Thyroid gland (tissue), 4 donors: ENCODE results near the gene C12orf56. TPM values are rescaled to one million over a fixed set of nuclear protein-coding genes. Genes with fewer than 3 reads are reported as not detected.

Experiments
- DNase-seq, 2 donors: peaks; one replicate each; pipeline ENCODE4 v3.0.0-alpha.2; 2019
- H3K27ac ChIP-seq, 3 donors: fragments of 200-600 bp; sonication (generic); 1 replicate in 2 of 3; 2 replicates in 1 of 3; pipeline ENCODE4 v1.5.1; 2016 to 2019; ENCODE audit warnings: mild to moderate bottlenecking in 1 of 3, moderate library complexity in 1 of 3
- H3K27me3 ChIP-seq: fragments of 200-600 bp; sonication (generic); one replicate; pipeline ENCODE4 v1.5.1; 2019
- H3K36me3 ChIP-seq, 2 donors: fragments of 200-600 bp; sonication (generic); one replicate each; pipeline ENCODE4 v1.5.1; 2016 to 2019
- H3K4me1 ChIP-seq, 2 donors: fragments of 200-600 bp; sonication (generic); one replicate each; pipeline ENCODE4 v1.5.1; 2017 to 2019
- H3K4me3 ChIP-seq, 3 donors: fragments of 200-600 bp; sonication (generic); replicated peaks in 1 of 3; 1 replicate in 2 of 3; 2 replicates in 1 of 3; pipeline ENCODE4 v1.5.1; 2016; ENCODE audit warnings: mild to moderate bottlenecking in 1 of 3
- H3K9me3 ChIP-seq: fragments of 200-600 bp; sonication (generic); one replicate; pipeline ENCODE4 v1.5.1; 2017
- POLR2A ChIP-seq, 2 donors: fragments of 450-650 bp; IDR thresholded peaks; one replicate each; pipeline ENCODE4 v1.6.1; 2017; ENCODE audit warnings: antibody characterized with exemption in 2 of 2, mild to moderate bottlenecking in 2 of 2, moderate library complexity in 1 of 2
- WGBS, 2 donors: methylation state at CpG; one replicate each; pipeline ENCODE4 v1.1.5; 2017; 5-methylcytosine and 5-hydroxymethylcytosine counted together
- intact Hi-C: fragments of 100-400 bp; cut with DNase I; formaldehyde crosslinking; loops from one replicate; pipeline ENCODE4 v1.15.1; 2023
- total RNA-seq, 4 donors: library from RNA; depleted of rRNA; stranded (reverse); fragments of >200 nt; gene quantifications; one replicate each; pipeline ENCODE4 v1.2.3, GENCODE V29; 2016
- TF ChIP-seq, protein P1 (sequence below), 6 experiments: fragments of 200-600 bp in 3 of 6; fragments of 450-650 bp in 3 of 6; sonication (generic) in 3 of 6; IDR thresholded peaks; one replicate each; pipeline ENCODE4 v1.5.1; 2016 to 2019; ENCODE audit warnings: antibody characterized with exemption in 6 of 6, mild to moderate bottlenecking in 2 of 6, inconsistent platforms in 1 of 6, moderate library complexity in 1 of 6

The C12orf56 gene
- total RNA-seq, 4 donors from 2014 or later, result not detected

- Histone ChIP-seq H3K4me1 (no peaks in the 10 kb centered on the region), H3K9me3 (no peaks in the 10 kb centered on the region), H3K27ac (no peak overlapping the region), H3K4me3 (no peak overlapping the region), H3K36me3 (no peaks in the 10 kb centered on the region), H3K27me3 (no peaks in the 10 kb centered on the region)
- intact Hi-C loops, result loop anchor here (2.0 to 5.0 kb wide), 2 partner anchors 417 to 434 kb away; no protein-coding TSS in a partner anchor
- 66 to 75% methylated on average over 4 of the region's 4 CpGs for WGBS, 2 donors
- no peak for TF ChIP-seq POLR2A (IDR thresholded peaks at IDR 0.05)
- TF ChIP-seq, protein P1, sequence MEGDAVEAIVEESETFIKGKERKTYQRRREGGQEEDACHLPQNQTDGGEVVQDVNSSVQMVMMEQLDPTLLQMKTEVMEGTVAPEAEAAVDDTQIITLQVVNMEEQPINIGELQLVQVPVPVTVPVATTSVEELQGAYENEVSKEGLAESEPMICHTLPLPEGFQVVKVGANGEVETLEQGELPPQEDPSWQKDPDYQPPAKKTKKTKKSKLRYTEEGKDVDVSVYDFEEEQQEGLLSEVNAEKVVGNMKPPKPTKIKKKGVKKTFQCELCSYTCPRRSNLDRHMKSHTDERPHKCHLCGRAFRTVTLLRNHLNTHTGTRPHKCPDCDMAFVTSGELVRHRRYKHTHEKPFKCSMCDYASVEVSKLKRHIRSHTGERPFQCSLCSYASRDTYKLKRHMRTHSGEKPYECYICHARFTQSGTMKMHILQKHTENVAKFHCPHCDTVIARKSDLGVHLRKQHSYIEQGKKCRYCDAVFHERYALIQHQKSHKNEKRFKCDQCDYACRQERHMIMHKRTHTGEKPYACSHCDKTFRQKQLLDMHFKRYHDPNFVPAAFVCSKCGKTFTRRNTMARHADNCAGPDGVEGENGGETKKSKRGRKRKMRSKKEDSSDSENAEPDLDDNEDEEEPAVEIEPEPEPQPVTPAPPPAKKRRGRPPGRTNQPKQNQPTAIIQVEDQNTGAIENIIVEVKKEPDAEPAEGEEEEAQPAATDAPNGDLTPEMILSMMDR (IDR thresholded peaks at IDR 0.05), result peak; percentile 31 to 86 (median 64)
- no peak for DNase-seq
Observed at GRCh38 chr12:64256166-64256800, 134.3 kb downstream of the C12orf56 start.

GRCh38 chr12:64255249-64255648 is 135.3 kb downstream of the C12orf56 start:
- 79 to 83% methylated on average over 4 of the region's 4 CpGs for WGBS, 2 donors
- intact Hi-C loops, result loop anchor here (5.0 kb wide), 1 partner anchor 433 kb away; no protein-coding TSS in a partner anchor

DNA sequence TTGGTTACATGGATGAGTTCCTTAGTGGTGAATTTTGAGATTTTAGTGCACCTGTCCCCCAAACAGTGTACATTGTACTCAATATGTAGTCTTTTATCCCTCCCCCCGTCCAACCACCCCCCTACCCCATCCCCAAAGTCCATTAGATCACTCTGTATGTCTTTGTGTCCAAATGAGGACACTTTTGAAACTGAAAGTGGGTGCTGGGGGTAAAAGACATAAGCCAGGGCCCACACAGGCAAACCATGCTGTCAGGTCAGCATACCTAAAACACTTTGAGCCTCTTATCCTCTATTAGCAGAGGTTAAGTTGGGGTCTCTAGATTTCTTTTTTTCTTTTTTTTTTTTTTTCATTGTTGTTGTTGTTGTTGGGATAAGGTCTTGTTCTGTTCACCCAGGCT is 137.2 kb downstream of the C12orf56 start:
- no peaks in the 10 kb centered on the region for H3K4me1 ChIP-seq
- DNase-seq, result no peak
- H3K36me3 ChIP-seq, result no peaks in the 10 kb centered on the region
- H3K4me3 ChIP-seq, result no peak overlapping the region
- TF ChIP-seq, protein P1 (IDR thresholded peaks at IDR 0.05), result no peak
- no peak for TF ChIP-seq POLR2A (IDR thresholded peaks at IDR 0.05)
- no peaks in the 10 kb centered on the region for H3K27me3 ChIP-seq
- WGBS, 2 donors, result 38 to 86% methylated on average over 1 of the region's 1 CpG
- intact Hi-C loops, result no loop called here
- no peak overlapping the region for H3K27ac ChIP-seq
- H3K9me3 ChIP-seq, result no peaks in the 10 kb centered on the region

More at GRCh38 chr12:64255249-64255648, 135.3 kb downstream of the C12orf56 start:
- H3K36me3 ChIP-seq, result no peaks in the 10 kb centered on the region
- H3K4me3 ChIP-seq, result no peak overlapping the region
- TF ChIP-seq, protein P1 (IDR thresholded peaks at IDR 0.05), result no peak
- no peak for TF ChIP-seq POLR2A (IDR thresholded peaks at IDR 0.05)
- no peaks in the 10 kb centered on the region for H3K27me3 ChIP-seq
- H3K4me1 ChIP-seq, result no peaks in the 10 kb centered on the region
- no peak overlapping the region for H3K27ac ChIP-seq
- DNase-seq, result no peak
- H3K9me3 ChIP-seq, result no peaks in the 10 kb centered on the region

GRCh38 chr12:64252681-64253080 is 137.9 kb downstream of the C12orf56 start:
- H3K9me3 ChIP-seq, result no peaks in the 10 kb centered on the region
- DNase-seq, result no peak
- intact Hi-C loops, result no loop called here
- no peaks in the 10 kb centered on the region for H3K27me3 ChIP-seq
- TF ChIP-seq, protein P1 (IDR thresholded peaks at IDR 0.05), result no peak
- TF ChIP-seq POLR2A (IDR thresholded peaks at IDR 0.05), result no peak
- 74 to 76% methylated on average over 3 of the region's 3 CpGs for WGBS, 2 donors
- no peaks in the 10 kb centered on the region for H3K36me3 ChIP-seq
- H3K27ac ChIP-seq, result no peak overlapping the region
- no peaks in the 10 kb centered on the region for H3K4me1 ChIP-seq
- no peak overlapping the region for H3K4me3 ChIP-seq

- no peaks in the 10 kb centered on the region for H3K9me3 ChIP-seq
- WGBS, 2 donors, result 84 to 90% methylated on average over 4 of the region's 4 CpGs
- no peaks in the 10 kb centered on the region for H3K36me3 ChIP-seq
- no peak for DNase-seq
- H3K27me3 ChIP-seq, result no peaks in the 10 kb centered on the region
- intact Hi-C loops, result no loop called here
- TF ChIP-seq POLR2A (IDR thresholded peaks at IDR 0.05), result no peak
- TF ChIP-seq, protein P1 (IDR thresholded peaks at IDR 0.05), result no peak
- H3K27ac ChIP-seq, result no peak overlapping the region
- H3K4me3 ChIP-seq, result no peak overlapping the region
- H3K4me1 ChIP-seq, result no peaks in the 10 kb centered on the region
Observed at GRCh38 chr12:64243809-64244208, 146.7 kb downstream of the C12orf56 start.
